ENCODE data around the gene FSTL5. TPM values are rescaled to one million over a fixed set of nuclear protein-coding genes. Genes with fewer than 3 reads are reported as not detected.

The FSTL5 gene
- total and polyA plus RNA-seq, 4 donors = 0.01 to 0.08 TPM; not detected in 2

- 84% methylated on average over 2 of the region's 2 CpGs for WGBS
- Histone ChIP-seq H3K9ac (ENCODE audit: low read depth in 1 of 2, low read length in 2 of 2) (no peak overlapping the region), H3K4me1 (ENCODE audit: control insufficient read depth in 4 of 4, insufficient read depth in 4 of 4, low read length in 3 of 4) (no peaks in the 10 kb centered on the region), H3K9me3 (ENCODE audit: control insufficient read depth in 4 of 4, low read length in 3 of 4) (no peaks in the 10 kb centered on the region), H3K27ac (ENCODE audit: low read depth in 1 of 2, low read length in 2 of 2) (no peak overlapping the region), H3K4me3 (ENCODE audit: low read depth in 1 of 3, low read length in 3 of 3) (no peak overlapping the region), H3K36me3 (ENCODE audit: control insufficient read depth in 4 of 4, insufficient read depth in 3 of 4, low read depth in 1 of 4, low read length in 3 of 4) (no peaks in the 10 kb centered on the region), H3K27me3 (ENCODE audit: control insufficient read depth in 4 of 4, insufficient read depth in 4 of 4, low read length in 3 of 4) (no peaks in the 10 kb centered on the region)
- DNase-seq (ENCODE audit: low spot score) = no peak
- TF ChIP-seq YY1 (IDR thresholded peaks at IDR 0.05) = no peak
- TF ChIP-seq TAF1 (conservative IDR thresholded peaks at IDR 0.05) = no peak
- TF ChIP-seq GABPA (IDR thresholded peaks at IDR 0.05 in 1 of 2, conservative IDR thresholded peaks at IDR 0.05 in 1 of 2) = no peak
- no peak for TF ChIP-seq FOXA1 (IDR thresholded peaks at IDR 0.05)
- TF ChIP-seq RAD21 (IDR thresholded peaks at IDR 0.05) = no peak
- TF ChIP-seq JUND (IDR thresholded peaks at IDR 0.05) = no peak
- no peak for TF ChIP-seq RXRA (IDR thresholded peaks at IDR 0.05)
- no peak for TF ChIP-seq FOXA2 (IDR thresholded peaks at IDR 0.05)
- TF ChIP-seq, protein P1, sequence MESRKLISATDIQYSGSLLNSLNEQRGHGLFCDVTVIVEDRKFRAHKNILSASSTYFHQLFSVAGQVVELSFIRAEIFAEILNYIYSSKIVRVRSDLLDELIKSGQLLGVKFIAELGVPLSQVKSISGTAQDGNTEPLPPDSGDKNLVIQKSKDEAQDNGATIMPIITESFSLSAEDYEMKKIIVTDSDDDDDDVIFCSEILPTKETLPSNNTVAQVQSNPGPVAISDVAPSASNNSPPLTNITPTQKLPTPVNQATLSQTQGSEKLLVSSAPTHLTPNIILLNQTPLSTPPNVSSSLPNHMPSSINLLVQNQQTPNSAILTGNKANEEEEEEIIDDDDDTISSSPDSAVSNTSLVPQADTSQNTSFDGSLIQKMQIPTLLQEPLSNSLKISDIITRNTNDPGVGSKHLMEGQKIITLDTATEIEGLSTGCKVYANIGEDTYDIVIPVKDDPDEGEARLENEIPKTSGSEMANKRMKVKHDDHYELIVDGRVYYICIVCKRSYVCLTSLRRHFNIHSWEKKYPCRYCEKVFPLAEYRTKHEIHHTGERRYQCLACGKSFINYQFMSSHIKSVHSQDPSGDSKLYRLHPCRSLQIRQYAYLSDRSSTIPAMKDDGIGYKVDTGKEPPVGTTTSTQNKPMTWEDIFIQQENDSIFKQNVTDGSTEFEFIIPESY (IDR thresholded peaks at IDR 0.05) = no peak
- TF ChIP-seq HNF4A (conservative IDR thresholded peaks at IDR 0.05) = no peak
- TF ChIP-seq EGR1 (IDR thresholded peaks at IDR 0.05; ENCODE audit: low read depth in 2 of 2) = no peak
- no peak for TF ChIP-seq SP1 (IDR thresholded peaks at IDR 0.05)
- TF ChIP-seq, protein P2, sequence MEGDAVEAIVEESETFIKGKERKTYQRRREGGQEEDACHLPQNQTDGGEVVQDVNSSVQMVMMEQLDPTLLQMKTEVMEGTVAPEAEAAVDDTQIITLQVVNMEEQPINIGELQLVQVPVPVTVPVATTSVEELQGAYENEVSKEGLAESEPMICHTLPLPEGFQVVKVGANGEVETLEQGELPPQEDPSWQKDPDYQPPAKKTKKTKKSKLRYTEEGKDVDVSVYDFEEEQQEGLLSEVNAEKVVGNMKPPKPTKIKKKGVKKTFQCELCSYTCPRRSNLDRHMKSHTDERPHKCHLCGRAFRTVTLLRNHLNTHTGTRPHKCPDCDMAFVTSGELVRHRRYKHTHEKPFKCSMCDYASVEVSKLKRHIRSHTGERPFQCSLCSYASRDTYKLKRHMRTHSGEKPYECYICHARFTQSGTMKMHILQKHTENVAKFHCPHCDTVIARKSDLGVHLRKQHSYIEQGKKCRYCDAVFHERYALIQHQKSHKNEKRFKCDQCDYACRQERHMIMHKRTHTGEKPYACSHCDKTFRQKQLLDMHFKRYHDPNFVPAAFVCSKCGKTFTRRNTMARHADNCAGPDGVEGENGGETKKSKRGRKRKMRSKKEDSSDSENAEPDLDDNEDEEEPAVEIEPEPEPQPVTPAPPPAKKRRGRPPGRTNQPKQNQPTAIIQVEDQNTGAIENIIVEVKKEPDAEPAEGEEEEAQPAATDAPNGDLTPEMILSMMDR (IDR thresholded peaks at IDR 0.05; ENCODE audit: low read depth, low read length, missing input control) = no peak
Measured at GRCh38 chr4:161990721-161991120, 173.1 kb downstream of the FSTL5 start.

GRCh38 chr4:161988946-161989345 is 174.9 kb downstream of the FSTL5 start:
- Histone ChIP-seq H3K36me3 (ENCODE audit: control insufficient read depth in 4 of 4, insufficient read depth in 3 of 4, low read depth in 1 of 4, low read length in 3 of 4) (no peaks in the 10 kb centered on the region), H3K4me3 (ENCODE audit: low read depth in 1 of 3, low read length in 3 of 3) (no peak overlapping the region), H3K9me3 (ENCODE audit: control insufficient read depth in 4 of 4, low read length in 3 of 4) (no peaks in the 10 kb centered on the region), H3K9ac (ENCODE audit: low read depth in 1 of 2, low read length in 2 of 2) (no peak overlapping the region), H3K27me3 (ENCODE audit: control insufficient read depth in 4 of 4, insufficient read depth in 4 of 4, low read length in 3 of 4) (no peaks in the 10 kb centered on the region), H3K27ac (ENCODE audit: low read depth in 1 of 2, low read length in 2 of 2) (no peak overlapping the region), H3K4me1 (ENCODE audit: control insufficient read depth in 4 of 4, insufficient read depth in 4 of 4, low read length in 3 of 4) (no peaks in the 10 kb centered on the region)
- DNase-seq (ENCODE audit: low spot score) = no peak
- TF ChIP-seq SP1 (IDR thresholded peaks at IDR 0.05) (no peak), FOXA1 (IDR thresholded peaks at IDR 0.05) (no peak), TAF1 (conservative IDR thresholded peaks at IDR 0.05) (no peak), NR2F2 (IDR thresholded peaks at IDR 0.05) (no peak), HNF4A (conservative IDR thresholded peaks at IDR 0.05) (no peak), RAD21 (IDR thresholded peaks at IDR 0.05) (no peak), GABPA (IDR thresholded peaks at IDR 0.05 in 1 of 2, conservative IDR thresholded peaks at IDR 0.05 in 1 of 2) (no peak), RXRA (IDR thresholded peaks at IDR 0.05) (no peak), EGR1 (IDR thresholded peaks at IDR 0.05; ENCODE audit: low read depth in 2 of 2) (no peak), JUND (IDR thresholded peaks at IDR 0.05) (no peak), YY1 (IDR thresholded peaks at IDR 0.05) (no peak)
- TF ChIP-seq, protein P1 (IDR thresholded peaks at IDR 0.05) = no peak
- TF ChIP-seq, protein P3, sequence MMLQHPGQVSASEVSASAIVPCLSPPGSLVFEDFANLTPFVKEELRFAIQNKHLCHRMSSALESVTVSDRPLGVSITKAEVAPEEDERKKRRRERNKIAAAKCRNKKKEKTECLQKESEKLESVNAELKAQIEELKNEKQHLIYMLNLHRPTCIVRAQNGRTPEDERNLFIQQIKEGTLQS (IDR thresholded peaks at IDR 0.05) = no peak
- TF ChIP-seq, protein P4, sequence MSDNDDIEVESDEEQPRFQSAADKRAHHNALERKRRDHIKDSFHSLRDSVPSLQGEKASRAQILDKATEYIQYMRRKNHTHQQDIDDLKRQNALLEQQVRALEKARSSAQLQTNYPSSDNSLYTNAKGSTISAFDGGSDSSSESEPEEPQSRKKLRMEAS (IDR thresholded peaks at IDR 0.05) = no peak
